H9 (cell line): ENCODE data around the gene ANKH. TPM values are rescaled to one million over a fixed set of nuclear protein-coding genes. Genes with fewer than 3 reads are reported as not detected.

Experiments used
- DNase-seq: peaks from one replicate; pipeline ENCODE4 v3.0.0-alpha.2; 2017
- H2AFZ ChIP-seq: one replicate; pipeline ENCODE4 v1.6.1; 2013; ENCODE audit warnings: mild to moderate bottlenecking, low read length, control low read depth, moderate library complexity
- H2AK5ac ChIP-seq: 2 replicates; pipeline ENCODE4 v1.6.1; 2013; ENCODE audit warnings: low read length, control low read depth, mixed read lengths; ENCODE audit not compliant: insufficient read length
- H2BK120ac ChIP-seq: one replicate; pipeline ENCODE4 v1.6.1; 2013; ENCODE audit warnings: low read depth, mild to moderate bottlenecking, low read length, control low read depth, inconsistent platforms; ENCODE audit not compliant: poor library complexity, severe bottlenecking
- H2BK12ac ChIP-seq: 2 replicates; pipeline ENCODE4 v1.6.1; 2013; ENCODE audit warnings: low read length, control low read depth, mixed read lengths, low read depth; ENCODE audit not compliant: insufficient read length
- H2BK15ac ChIP-seq: 2 replicates; pipeline ENCODE4 v1.6.1; 2013; ENCODE audit warnings: low read depth, low read length, control low read depth
- H2BK20ac ChIP-seq: one replicate; pipeline ENCODE4 v1.6.1; 2013; ENCODE audit warnings: low read depth, mild to moderate bottlenecking, low read length, control low read depth, inconsistent platforms; ENCODE audit not compliant: poor library complexity, severe bottlenecking
- H2BK5ac ChIP-seq: 2 replicates; pipeline ENCODE4 v1.6.1; 2013; ENCODE audit warnings: low read length, control low read depth, mixed read lengths; ENCODE audit not compliant: insufficient read length
- H3K14ac ChIP-seq: 2 replicates; pipeline ENCODE4 v1.6.1; 2013; ENCODE audit warnings: low read length, control low read depth; ENCODE audit not compliant: insufficient read depth
- H3K18ac ChIP-seq: 2 replicates; pipeline ENCODE4 v1.6.1; 2013; ENCODE audit warnings: low read depth, mild to moderate bottlenecking, mixed read lengths, low read length, control low read depth; ENCODE audit not compliant: insufficient read length
- H3K23ac ChIP-seq: 2 replicates; pipeline ENCODE4 v1.6.1; 2013; ENCODE audit warnings: low read length, control low read depth, mixed read lengths, low read depth; ENCODE audit not compliant: insufficient read length
- H3K23me2 ChIP-seq: 2 replicates; pipeline ENCODE4 v1.6.1; 2013; ENCODE audit warnings: low read depth, mild to moderate bottlenecking, mixed read lengths, low read length, control low read depth; ENCODE audit not compliant: insufficient read length, poor library complexity, severe bottlenecking
- H3K27ac ChIP-seq: 2 replicates; pipeline ENCODE4 v1.5.1; 2013; ENCODE audit warnings: low read length, control low read depth, mixed read lengths, low read depth; ENCODE audit not compliant: insufficient read length
- H3K27me3 ChIP-seq: 2 replicates; pipeline ENCODE4 v1.6.1; 2013; ENCODE audit warnings: low read length, control low read depth, inconsistent platforms; ENCODE audit not compliant: insufficient read depth
- H3K4ac ChIP-seq: 2 replicates; pipeline ENCODE4 v1.6.1; 2013; ENCODE audit warnings: low read depth, mild to moderate bottlenecking, control low read depth, inconsistent platforms, low read length, moderate library complexity
- H3K4me1 ChIP-seq: 2 replicates; pipeline ENCODE4 v1.6.1; 2013; ENCODE audit warnings: low read length, control low read depth, inconsistent platforms; ENCODE audit not compliant: insufficient read depth
- H3K4me2 ChIP-seq: 2 replicates; pipeline ENCODE4 v1.6.1; 2013; ENCODE audit warnings: low read length, control low read depth, mixed read lengths; ENCODE audit not compliant: insufficient read length, insufficient read depth
- H3K56ac ChIP-seq: 2 replicates; pipeline ENCODE4 v1.6.1; 2013; ENCODE audit warnings: low read depth, mild to moderate bottlenecking, mixed read lengths, low read length, control low read depth; ENCODE audit not compliant: insufficient read length
- H3K79me1 ChIP-seq: 2 replicates; pipeline ENCODE4 v1.6.1; 2013; ENCODE audit warnings: low read depth, mild to moderate bottlenecking, moderate library complexity, low read length, control low read depth, inconsistent platforms; ENCODE audit not compliant: insufficient read depth, poor library complexity, severe bottlenecking
- H3K79me2 ChIP-seq: 2 replicates; pipeline ENCODE4 v1.6.1; 2013; ENCODE audit warnings: low read length, control low read depth, inconsistent platforms; ENCODE audit not compliant: insufficient read depth
- H3K9ac ChIP-seq: 2 replicates; pipeline ENCODE4 v1.6.1; 2013; ENCODE audit warnings: low read length, control low read depth, mixed read lengths; ENCODE audit not compliant: insufficient read length; ENCODE audit errors: extremely low read depth
- H3K9me3 ChIP-seq: one replicate; pipeline ENCODE4 v1.6.1; 2013; ENCODE audit warnings: low read depth, low read length, inconsistent platforms; ENCODE audit not compliant: control insufficient read depth
- H3T11ph ChIP-seq: one replicate; pipeline ENCODE4 v1.6.1; 2013; ENCODE audit warnings: mild to moderate bottlenecking, low read length, control low read depth, inconsistent platforms
- H4K20me1 ChIP-seq: one replicate; pipeline ENCODE4 v1.6.1; 2013; ENCODE audit not compliant: control insufficient read depth, insufficient read length, insufficient read depth
- H4K5ac ChIP-seq: 2 replicates; pipeline ENCODE4 v1.6.1; 2013; ENCODE audit warnings: low read depth, mild to moderate bottlenecking, mixed read lengths, low read length, control low read depth; ENCODE audit not compliant: insufficient read length
- H4K8ac ChIP-seq: replicated peaks from 2 replicates; pipeline ENCODE4 v1.6.1; 2013; ENCODE audit warnings: low read length, control low read depth, mixed read lengths, low read depth; ENCODE audit not compliant: insufficient read length
- H4K91ac ChIP-seq: 2 replicates; pipeline ENCODE4 v1.6.1; 2013; ENCODE audit warnings: low read depth, mild to moderate bottlenecking, moderate library complexity, mixed read lengths, low read length, control low read depth; ENCODE audit not compliant: insufficient read length
- H3K27ac Mint-ChIP-seq, 3 experiments: 2 replicates in 2 of 3; 3 replicates in 1 of 3; pipeline ENCODE4 v1.8.0; 2020 to 2021; ENCODE audit warnings: mixed read lengths in 3 of 3, mild to moderate bottlenecking in 1 of 3, moderate library complexity in 1 of 3
- H3K27me3 Mint-ChIP-seq: 2 replicates; pipeline ENCODE4 v1.8.0; 2021; ENCODE audit warnings: low read depth, mild to moderate bottlenecking, moderate library complexity, mixed read lengths
- H3K36me3 Mint-ChIP-seq, 3 experiments: 2 replicates in 2 of 3; 3 replicates in 1 of 3; pipeline ENCODE4 v1.8.0; 2020 to 2021; ENCODE audit warnings: low read depth in 3 of 3, mixed read lengths in 3 of 3; ENCODE audit not compliant: insufficient read depth in 1 of 3
- H3K4me1 Mint-ChIP-seq, 2 experiments: 2 replicates each; pipeline ENCODE4 v1.8.0; 2020; ENCODE audit warnings: mixed read lengths in 2 of 2
- H3K4me3 Mint-ChIP-seq, 2 experiments: 2 replicates in 1 of 2; 3 replicates in 1 of 2; pipeline ENCODE4 v1.8.0; 2020 to 2021; ENCODE audit warnings: mild to moderate bottlenecking in 2 of 2, mixed read lengths in 2 of 2, moderate library complexity in 1 of 2
- H3K9me3 Mint-ChIP-seq, 2 experiments: 2 replicates in 1 of 2; 3 replicates in 1 of 2; pipeline ENCODE4 v1.8.0; 2020; ENCODE audit warnings: mild to moderate bottlenecking in 2 of 2, mixed read lengths in 2 of 2, moderate library complexity in 1 of 2
- WGBS: extraction: QIAGEN DNeasy Blood & Tissue Kit; methylation state at CpG from one replicate; pipeline ENCODE4 v1.1.7; 2013; ENCODE audit warnings: missing lambda C conversion rate, low lambda C conversion rate, mixed read lengths; ENCODE audit not compliant: insufficient read length; ENCODE audit errors: extremely low coverage; 5-methylcytosine and 5-hydroxymethylcytosine counted together
- total RNA-seq: library from RNA; stranded (reverse); gene quantifications from 2 replicates; pipeline ENCODE4 v1.2.1, GENCODE V29; 2021
- TF ChIP-seq, protein P1 (sequence below): fragments of 200-600 bp; sonication (generic); conservative IDR thresholded peaks from 3 replicates; pipeline ENCODE4 v1.8.0; 2021; ENCODE audit warnings: antibody characterized with exemption, mild to moderate bottlenecking

The ANKH gene
- total RNA-seq, 1 experiment from 2014 or later: 9.6 TPM

- no peaks in the 10 kb centered on the region for H3K9me3 Mint-ChIP-seq
- Histone ChIP-seq H2AK5ac (no peak overlapping the region), H4K5ac (no peak overlapping the region), H2BK20ac (no peak overlapping the region), H2BK120ac (no peak overlapping the region), H3K79me1 (no peaks in the 10 kb centered on the region), H3K27ac (no peak overlapping the region), H4K91ac (no peak overlapping the region), H4K8ac (no peak overlapping the region), H2AFZ (no peak overlapping the region), H3T11ph (no peak overlapping the region), H2BK15ac (no peak overlapping the region), H3K18ac (no peak overlapping the region), H3K4ac (no peak overlapping the region), H3K9ac (no peak overlapping the region), H3K23me2 (no peaks in the 10 kb centered on the region), H2BK5ac (no peak overlapping the region), H4K20me1 (no peaks in the 10 kb centered on the region), H3K27me3 (no peaks in the 10 kb centered on the region), H3K4me2 (no peak overlapping the region), H3K9me3 (no peaks in the 10 kb centered on the region), H2BK12ac (no peak overlapping the region), H3K79me2 (no peaks in the 10 kb centered on the region), H3K4me1 (no peaks in the 10 kb centered on the region), H3K23ac (no peak overlapping the region), H3K56ac (no peak overlapping the region), H3K14ac (no peak overlapping the region)
- no peak overlapping the region for H3K4me3 Mint-ChIP-seq
- TF ChIP-seq, protein P1, sequence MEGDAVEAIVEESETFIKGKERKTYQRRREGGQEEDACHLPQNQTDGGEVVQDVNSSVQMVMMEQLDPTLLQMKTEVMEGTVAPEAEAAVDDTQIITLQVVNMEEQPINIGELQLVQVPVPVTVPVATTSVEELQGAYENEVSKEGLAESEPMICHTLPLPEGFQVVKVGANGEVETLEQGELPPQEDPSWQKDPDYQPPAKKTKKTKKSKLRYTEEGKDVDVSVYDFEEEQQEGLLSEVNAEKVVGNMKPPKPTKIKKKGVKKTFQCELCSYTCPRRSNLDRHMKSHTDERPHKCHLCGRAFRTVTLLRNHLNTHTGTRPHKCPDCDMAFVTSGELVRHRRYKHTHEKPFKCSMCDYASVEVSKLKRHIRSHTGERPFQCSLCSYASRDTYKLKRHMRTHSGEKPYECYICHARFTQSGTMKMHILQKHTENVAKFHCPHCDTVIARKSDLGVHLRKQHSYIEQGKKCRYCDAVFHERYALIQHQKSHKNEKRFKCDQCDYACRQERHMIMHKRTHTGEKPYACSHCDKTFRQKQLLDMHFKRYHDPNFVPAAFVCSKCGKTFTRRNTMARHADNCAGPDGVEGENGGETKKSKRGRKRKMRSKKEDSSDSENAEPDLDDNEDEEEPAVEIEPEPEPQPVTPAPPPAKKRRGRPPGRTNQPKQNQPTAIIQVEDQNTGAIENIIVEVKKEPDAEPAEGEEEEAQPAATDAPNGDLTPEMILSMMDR: no peak
- H3K36me3 Mint-ChIP-seq: no peaks in the 10 kb centered on the region; a peak in 1 of 7 replicates
- H3K27ac Mint-ChIP-seq: no peak overlapping the region
- H3K4me1 Mint-ChIP-seq: no peaks in the 10 kb centered on the region
- DNase-seq: no peak
- H3K27me3 Mint-ChIP-seq: no peaks in the 10 kb centered on the region
- no CpG with 5 or more reads among the region's 2 CpGs for WGBS
These were observed 37.8 kb upstream of the ANKH start for GRCh38 chr5:14909369-14909768.
